HS-5 (cell line): ENCODE data around the gene PASD1.

Source experiments
- DNase-seq: peaks from one replicate; pipeline ENCODE4 v3.0.0-alpha.2; 2012; ENCODE audit warnings: low read depth

Gene PASD1

GRCh38 chrX:151702026-151702714 lies 138.7 kb downstream of the PASD1 start:
- DNase-seq, result no peak

GRCh38 chrX:151702741-151703340 lies 139.4 kb downstream of the PASD1 start:
- no peak for DNase-seq

DNA sequence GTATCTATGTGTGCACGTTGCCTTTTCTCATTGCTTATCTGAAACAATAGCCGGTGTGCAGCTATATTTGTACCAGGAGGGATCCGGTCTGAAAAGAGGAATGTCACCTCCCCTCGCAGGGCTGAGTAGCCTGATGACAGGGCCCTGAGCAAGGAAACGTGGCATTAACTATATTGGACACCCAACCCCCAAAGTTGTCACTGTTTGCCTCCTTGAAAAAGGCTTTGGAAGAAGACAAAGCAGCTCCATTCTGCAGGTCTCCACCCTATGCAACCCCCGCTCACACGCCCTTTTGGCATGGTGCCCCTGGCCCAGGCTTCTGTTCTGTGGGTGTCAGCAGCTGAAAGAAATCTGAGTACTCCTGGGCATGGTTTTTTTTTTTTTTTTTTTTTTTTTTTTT lies 140.0 kb downstream of the PASD1 start:
- DNase-seq, result no peak

- no peak for DNase-seq
Observed at GRCh38 chrX:151704041-151704663, 140.7 kb downstream of the PASD1 start.

- no peak for DNase-seq
Observed at GRCh38 chrX:151708821-151709220, 145.3 kb downstream of the PASD1 start.

- no peak for DNase-seq
Observed at GRCh38 chrX:151710457-151710856, 147.0 kb downstream of the PASD1 start.

DNA sequence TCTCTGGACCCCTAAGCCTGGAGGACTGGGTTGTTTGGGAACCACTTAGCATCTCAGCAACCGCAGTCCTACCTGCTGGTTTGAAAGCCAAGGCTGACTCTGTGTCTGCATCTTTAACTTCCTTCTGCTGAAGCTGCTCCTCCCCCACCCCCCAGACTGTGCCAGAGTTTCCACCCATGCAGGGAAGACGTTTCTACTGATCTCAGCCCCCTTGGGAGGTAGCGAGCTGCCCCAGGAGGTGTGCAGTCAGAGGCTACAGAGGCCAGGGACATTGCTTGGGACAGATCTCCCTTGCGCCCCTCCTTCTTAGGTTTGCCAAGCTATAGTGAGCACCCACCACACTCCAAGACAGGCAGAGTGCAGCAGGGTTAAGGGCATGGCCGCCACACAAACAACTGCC lies 147.7 kb downstream of the PASD1 start:
- no peak for DNase-seq

DNA sequence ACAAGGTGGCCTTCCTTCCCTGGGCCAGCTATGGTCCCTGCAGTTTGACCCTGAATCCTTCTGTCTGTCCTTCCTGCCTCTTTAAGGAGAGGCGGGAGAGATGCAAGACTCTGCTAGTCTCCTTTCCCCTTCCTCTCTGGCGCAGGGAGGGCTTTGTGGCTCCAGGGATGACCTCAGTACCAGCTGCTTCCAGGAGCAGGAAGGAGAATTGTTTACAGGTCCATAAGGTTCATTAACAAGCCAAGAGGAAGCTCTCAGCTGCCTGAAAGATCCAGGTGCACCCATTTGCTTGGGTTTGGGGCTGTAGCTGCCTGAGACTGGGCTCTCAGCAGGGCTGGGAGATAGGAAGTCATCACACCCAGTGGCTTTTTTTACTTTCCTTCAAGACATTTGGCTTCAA lies 148.3 kb downstream of the PASD1 start:
- no peak for DNase-seq

DNA sequence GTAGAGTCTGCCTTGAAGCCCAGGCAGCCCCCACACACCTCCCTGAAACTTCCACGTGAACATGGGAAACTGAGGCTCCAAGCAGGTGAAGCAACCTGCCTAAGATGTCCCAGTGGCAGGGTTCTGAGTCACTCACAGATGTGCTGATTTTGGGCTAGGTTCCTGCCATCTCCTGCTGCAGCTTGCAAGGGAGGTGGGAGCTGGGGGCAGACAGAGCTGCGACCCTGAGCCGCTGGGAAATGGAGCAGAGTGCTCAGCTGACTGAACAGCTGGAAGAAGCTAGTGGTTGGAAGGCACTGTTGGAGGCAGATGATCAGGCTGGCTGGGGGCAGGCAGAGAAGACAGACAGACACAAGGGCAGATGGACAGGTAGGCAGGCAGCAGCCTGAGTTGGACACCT lies 148.8 kb downstream of the PASD1 start:
- no peak for DNase-seq

GRCh38 chrX:151713849-151714248 lies 150.4 kb downstream of the PASD1 start:
- DNase-seq, result no peak

GRCh38 chrX:151714362-151714761 lies 150.9 kb downstream of the PASD1 start:
- no peak for DNase-seq

- DNase-seq, result no peak
Observed at GRCh38 chrX:151715752-151716151, 152.3 kb downstream of the PASD1 start, which contains the start of gene FATE1. Gene FATE1, plus strand, starts transcription at chrX:151716035. Its CDS starts 85 bp downstream, at chrX:151716120.

DNA sequence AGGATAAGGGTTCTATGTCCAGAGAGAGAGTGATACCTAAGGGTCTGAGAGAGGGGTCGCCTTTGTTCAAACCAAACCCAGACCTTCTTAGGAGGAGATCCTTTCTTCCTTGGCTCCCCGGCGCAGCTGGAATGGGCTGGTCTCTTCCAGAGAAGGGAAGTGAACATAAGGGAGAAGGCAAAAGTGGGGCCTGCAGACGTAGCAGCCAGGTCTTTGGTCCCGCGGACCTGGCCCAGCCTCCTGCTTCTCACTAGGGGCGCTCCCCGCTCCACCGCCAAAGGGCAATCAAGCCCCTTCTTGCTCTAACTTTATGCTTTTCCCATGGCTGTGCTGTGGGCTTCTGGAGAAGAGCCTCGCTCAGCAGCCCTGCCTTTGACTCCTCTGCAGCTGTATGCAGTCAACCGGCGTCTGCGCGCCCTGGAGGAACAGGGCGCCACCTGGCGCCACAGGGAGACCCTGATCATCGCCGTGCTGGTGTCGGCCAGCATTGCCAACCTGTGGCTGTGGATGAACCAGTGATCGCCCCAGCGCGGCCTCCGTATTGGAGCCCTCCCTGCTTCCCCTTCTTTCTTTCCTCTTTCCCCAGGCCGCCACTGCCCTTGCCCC lies 158.9 kb downstream of the PASD1 start:
- DNase-seq, result no peak

- no peak for DNase-seq
Observed at GRCh38 chrX:151723156-151723760, 159.8 kb downstream of the PASD1 start.

DNA sequence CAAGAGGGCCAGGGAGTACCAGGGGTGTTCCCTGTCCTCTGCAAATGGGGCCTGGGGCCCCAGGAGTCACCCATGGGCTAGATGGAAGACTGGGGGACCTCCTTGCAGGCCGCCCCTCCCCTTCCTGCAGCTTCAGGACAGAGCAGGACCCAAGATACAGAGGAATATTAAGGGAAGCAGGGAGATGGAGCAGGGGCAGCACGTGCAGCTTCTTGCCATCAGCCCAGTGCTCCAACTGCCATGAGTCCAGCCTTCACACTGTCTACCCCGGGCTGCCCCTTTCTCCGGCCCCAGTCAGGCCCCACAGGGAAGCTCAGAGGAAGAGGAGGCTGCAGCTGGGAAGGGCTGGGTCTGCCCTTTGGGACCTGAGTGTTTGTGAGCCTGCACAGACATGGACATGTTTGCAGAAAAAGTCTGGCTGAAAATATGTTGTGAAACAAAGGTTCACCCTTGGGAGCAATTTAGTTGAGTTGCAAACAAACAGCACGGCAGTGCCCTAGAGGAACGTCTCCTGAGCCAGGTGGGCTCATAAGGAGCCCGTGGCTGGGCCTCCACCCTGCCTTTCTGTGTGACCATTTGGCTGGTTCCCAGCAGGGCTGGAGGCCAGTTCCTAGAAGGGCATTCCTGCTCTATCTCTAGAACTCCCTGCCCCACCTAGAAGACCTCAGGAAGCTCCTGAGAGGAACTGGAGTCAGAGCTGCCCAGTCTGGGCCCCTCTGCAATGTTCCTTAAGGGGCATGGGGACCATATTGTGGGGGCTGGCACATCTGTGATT lies 161.3 kb downstream of the PASD1 start:
- no peak for DNase-seq

DNA sequence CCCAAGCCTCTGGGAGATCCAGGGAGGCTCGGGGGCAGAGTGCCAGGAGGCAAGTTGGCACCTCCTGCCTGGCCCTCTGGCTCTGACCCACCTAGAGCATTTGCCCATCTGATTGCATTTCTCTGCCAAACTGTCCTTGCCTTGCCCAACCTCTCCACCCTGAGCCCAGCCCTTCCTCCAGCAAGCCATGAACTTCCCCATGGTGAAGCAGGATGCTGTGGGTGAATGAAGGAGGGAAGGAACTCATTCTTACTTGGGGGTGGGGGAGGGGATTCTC lies 161.8 kb downstream of the PASD1 start:
- no peak for DNase-seq
